ENCODE measurements around the gene DNASE1L1.

The DNASE1L1 gene

GRCh38 chrX:154404625-154405192, 4.3 kb downstream of the DNASE1L1 start:
- no peak for TF ChIP-seq FOXP2 (optimal IDR thresholded peaks at IDR 0.05; ENCODE audit: borderline replicate concordance, extremely low read depth, extremely low read length, insufficient read depth)
- TF ChIP-seq POLR2AphosphoS5 (IDR thresholded peaks at IDR 0.05; ENCODE audit: low read depth, low read length), result no peak
- TF ChIP-seq, protein P1, sequence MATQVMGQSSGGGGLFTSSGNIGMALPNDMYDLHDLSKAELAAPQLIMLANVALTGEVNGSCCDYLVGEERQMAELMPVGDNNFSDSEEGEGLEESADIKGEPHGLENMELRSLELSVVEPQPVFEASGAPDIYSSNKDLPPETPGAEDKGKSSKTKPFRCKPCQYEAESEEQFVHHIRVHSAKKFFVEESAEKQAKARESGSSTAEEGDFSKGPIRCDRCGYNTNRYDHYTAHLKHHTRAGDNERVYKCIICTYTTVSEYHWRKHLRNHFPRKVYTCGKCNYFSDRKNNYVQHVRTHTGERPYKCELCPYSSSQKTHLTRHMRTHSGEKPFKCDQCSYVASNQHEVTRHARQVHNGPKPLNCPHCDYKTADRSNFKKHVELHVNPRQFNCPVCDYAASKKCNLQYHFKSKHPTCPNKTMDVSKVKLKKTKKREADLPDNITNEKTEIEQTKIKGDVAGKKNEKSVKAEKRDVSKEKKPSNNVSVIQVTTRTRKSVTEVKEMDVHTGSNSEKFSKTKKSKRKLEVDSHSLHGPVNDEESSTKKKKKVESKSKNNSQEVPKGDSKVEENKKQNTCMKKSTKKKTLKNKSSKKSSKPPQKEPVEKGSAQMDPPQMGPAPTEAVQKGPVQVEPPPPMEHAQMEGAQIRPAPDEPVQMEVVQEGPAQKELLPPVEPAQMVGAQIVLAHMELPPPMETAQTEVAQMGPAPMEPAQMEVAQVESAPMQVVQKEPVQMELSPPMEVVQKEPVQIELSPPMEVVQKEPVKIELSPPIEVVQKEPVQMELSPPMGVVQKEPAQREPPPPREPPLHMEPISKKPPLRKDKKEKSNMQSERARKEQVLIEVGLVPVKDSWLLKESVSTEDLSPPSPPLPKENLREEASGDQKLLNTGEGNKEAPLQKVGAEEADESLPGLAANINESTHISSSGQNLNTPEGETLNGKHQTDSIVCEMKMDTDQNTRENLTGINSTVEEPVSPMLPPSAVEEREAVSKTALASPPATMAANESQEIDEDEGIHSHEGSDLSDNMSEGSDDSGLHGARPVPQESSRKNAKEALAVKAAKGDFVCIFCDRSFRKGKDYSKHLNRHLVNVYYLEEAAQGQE (IDR thresholded peaks at IDR 0.05; ENCODE audit: insufficient read depth in 1 of 2, low read depth in 2 of 2, low read length in 2 of 2), result no peak
- TF ChIP-seq SIN3A (IDR thresholded peaks at IDR 0.05; ENCODE audit: borderline replicate concordance, insufficient read depth, low read length), result no peak
- TF ChIP-seq TAF1 (IDR thresholded peaks at IDR 0.05; ENCODE audit: borderline replicate concordance, insufficient read depth, low read length), result no peak

DNA sequence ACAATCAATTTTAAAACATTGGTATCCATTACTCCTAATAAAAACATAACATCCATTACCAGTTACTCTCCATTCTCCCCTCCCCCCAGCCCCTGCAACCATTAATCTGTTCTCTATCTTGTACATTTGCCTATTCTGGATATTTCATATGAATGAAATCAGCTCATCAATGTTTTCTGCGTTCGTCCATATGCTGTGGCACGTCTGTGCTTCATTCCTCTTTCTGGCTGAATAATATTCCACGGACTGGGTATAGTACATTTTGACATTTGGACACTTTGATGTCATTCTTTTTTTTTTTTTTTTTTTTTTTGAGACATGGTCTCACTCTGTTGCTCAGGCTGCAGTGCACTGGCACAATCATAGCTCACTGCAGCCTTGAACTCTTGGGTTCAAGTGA, 5.2 kb downstream of the DNASE1L1 start:
- TF ChIP-seq TAF1 (IDR thresholded peaks at IDR 0.05; ENCODE audit: borderline replicate concordance, insufficient read depth, low read length) (no peak), POLR2AphosphoS5 (IDR thresholded peaks at IDR 0.05; ENCODE audit: low read depth, low read length) (no peak), FOXP2 (optimal IDR thresholded peaks at IDR 0.05; ENCODE audit: borderline replicate concordance, extremely low read depth, extremely low read length, insufficient read depth) (no peak), SIN3A (IDR thresholded peaks at IDR 0.05; ENCODE audit: borderline replicate concordance, insufficient read depth, low read length) (no peak)
- TF ChIP-seq, protein P1 (IDR thresholded peaks at IDR 0.05; ENCODE audit: insufficient read depth in 1 of 2, low read depth in 2 of 2, low read length in 2 of 2), result no peak

GRCh38 chrX:154403192-154403591, 5.9 kb downstream of the DNASE1L1 start:
- TF ChIP-seq FOXP2 (optimal IDR thresholded peaks at IDR 0.05; ENCODE audit: borderline replicate concordance, extremely low read depth, extremely low read length, insufficient read depth), result no peak
- TF ChIP-seq TAF1 (IDR thresholded peaks at IDR 0.05; ENCODE audit: borderline replicate concordance, insufficient read depth, low read length), result no peak
- TF ChIP-seq, protein P1 (IDR thresholded peaks at IDR 0.05; ENCODE audit: insufficient read depth in 1 of 2, low read depth in 2 of 2, low read length in 2 of 2), result no peak
- TF ChIP-seq SIN3A (IDR thresholded peaks at IDR 0.05; ENCODE audit: borderline replicate concordance, insufficient read depth, low read length), result no peak
- no peak for TF ChIP-seq POLR2AphosphoS5 (IDR thresholded peaks at IDR 0.05; ENCODE audit: low read depth, low read length)

GRCh38 chrX:154402622-154403127, 6.4 kb downstream of the DNASE1L1 start:
- no peak for TF ChIP-seq FOXP2 (optimal IDR thresholded peaks at IDR 0.05; ENCODE audit: borderline replicate concordance, extremely low read depth, extremely low read length, insufficient read depth)
- TF ChIP-seq SIN3A (IDR thresholded peaks at IDR 0.05; ENCODE audit: borderline replicate concordance, insufficient read depth, low read length), result no peak
- TF ChIP-seq TAF1 (IDR thresholded peaks at IDR 0.05; ENCODE audit: borderline replicate concordance, insufficient read depth, low read length), result no peak
- no peak for TF ChIP-seq POLR2AphosphoS5 (IDR thresholded peaks at IDR 0.05; ENCODE audit: low read depth, low read length)
- TF ChIP-seq, protein P1 (IDR thresholded peaks at IDR 0.05; ENCODE audit: insufficient read depth in 1 of 2, low read depth in 2 of 2, low read length in 2 of 2), result no peak

All from PFSK-1 (cell line).